ENCODE measurements around the gene IFNK.
A peak's percentile ranks its signal among the peaks of the same experiment; 100 is the strongest.

Gene IFNK

DNA sequence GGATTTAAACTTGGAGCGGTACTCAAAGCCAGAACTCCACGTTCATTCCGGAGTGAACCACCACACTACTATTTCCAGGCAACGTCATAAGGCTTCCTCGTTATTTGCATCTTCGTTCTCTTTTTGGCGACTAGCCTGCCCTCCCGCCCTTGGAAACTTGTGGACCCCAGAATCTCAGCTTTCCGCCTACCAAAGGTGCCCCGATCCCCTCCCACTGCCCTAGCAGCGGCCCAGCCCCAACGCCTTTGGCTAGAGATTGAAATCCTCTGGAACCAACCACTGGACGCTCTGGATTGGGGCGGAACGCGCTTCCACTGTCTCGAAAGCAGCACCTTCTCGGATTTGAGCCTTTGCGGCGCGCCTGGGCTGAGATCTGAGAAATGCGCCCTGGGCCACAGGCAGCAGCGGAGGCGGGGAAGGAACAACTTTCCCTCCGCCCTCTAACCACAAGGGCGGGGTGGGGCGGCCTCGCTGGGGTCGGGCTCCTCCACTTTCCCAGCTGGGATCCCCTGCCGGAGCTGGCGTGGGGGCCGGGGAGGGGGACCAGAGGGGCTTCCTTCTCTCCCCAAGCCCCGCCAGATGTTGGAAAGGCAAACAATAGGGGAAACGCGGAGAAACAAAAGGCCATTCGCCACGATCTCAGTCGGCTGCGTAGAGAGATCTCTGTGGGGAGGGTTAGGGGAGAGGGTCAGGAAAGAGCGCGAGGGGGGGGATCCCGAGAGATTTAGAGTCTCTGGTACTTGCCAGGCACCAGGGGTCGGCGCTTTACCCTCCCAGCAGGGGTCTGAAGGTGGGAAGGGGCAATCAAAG lies 4.2 kb downstream of the IFNK start (continued):
- TF ChIP-seq, protein P1, sequence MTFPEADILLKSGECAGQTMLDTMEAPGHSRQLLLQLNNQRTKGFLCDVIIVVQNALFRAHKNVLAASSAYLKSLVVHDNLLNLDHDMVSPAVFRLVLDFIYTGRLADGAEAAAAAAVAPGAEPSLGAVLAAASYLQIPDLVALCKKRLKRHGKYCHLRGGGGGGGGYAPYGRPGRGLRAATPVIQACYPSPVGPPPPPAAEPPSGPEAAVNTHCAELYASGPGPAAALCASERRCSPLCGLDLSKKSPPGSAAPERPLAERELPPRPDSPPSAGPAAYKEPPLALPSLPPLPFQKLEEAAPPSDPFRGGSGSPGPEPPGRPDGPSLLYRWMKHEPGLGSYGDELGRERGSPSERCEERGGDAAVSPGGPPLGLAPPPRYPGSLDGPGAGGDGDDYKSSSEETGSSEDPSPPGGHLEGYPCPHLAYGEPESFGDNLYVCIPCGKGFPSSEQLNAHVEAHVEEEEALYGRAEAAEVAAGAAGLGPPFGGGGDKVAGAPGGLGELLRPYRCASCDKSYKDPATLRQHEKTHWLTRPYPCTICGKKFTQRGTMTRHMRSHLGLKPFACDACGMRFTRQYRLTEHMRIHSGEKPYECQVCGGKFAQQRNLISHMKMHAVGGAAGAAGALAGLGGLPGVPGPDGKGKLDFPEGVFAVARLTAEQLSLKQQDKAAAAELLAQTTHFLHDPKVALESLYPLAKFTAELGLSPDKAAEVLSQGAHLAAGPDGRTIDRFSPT (tag by site-specific recombination; IDR thresholded peaks at IDR 0.05) = no peak
- no peak for TF ChIP-seq TCF7L2 (IDR thresholded peaks at IDR 0.05; ENCODE audit: borderline replicate concordance, low read depth, low read length)
- peak; percentile 85 for TF ChIP-seq ZNF398 (tag by site-specific recombination; IDR thresholded peaks at IDR 0.05)
- TF ChIP-seq ZBTB21 (tag by site-specific recombination; IDR thresholded peaks at IDR 0.05) = no peak
- TF ChIP-seq, protein P2, sequence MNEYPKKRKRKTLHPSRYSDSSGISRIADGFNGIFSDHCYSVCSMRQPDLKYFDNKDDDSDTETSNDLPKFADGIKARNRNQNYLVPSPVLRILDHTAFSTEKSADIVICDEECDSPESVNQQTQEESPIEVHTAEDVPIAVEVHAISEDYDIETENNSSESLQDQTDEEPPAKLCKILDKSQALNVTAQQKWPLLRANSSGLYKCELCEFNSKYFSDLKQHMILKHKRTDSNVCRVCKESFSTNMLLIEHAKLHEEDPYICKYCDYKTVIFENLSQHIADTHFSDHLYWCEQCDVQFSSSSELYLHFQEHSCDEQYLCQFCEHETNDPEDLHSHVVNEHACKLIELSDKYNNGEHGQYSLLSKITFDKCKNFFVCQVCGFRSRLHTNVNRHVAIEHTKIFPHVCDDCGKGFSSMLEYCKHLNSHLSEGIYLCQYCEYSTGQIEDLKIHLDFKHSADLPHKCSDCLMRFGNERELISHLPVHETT (tag by site-specific recombination; IDR thresholded peaks at IDR 0.05) = no peak
- no peak for TF ChIP-seq ZNF768 (tag by site-specific recombination; IDR thresholded peaks at IDR 0.05)
- TF ChIP-seq CTCF (tag by site-specific recombination; IDR thresholded peaks at IDR 0.05) = no peak
- TF ChIP-seq WT1 (tag by site-specific recombination; IDR thresholded peaks at IDR 0.05) = no peak
- no peak for TF ChIP-seq ZNF221 (tag by site-specific recombination; IDR thresholded peaks at IDR 0.05; ENCODE audit: borderline replicate concordance)
- TF ChIP-seq ZNF416 (tag by site-specific recombination; IDR thresholded peaks at IDR 0.05) = no peak
- no peak for TF ChIP-seq ZNF239 (tag by site-specific recombination; IDR thresholded peaks at IDR 0.05)
- no peak for TF ChIP-seq ZBTB17 (tag by site-specific recombination; IDR thresholded peaks at IDR 0.05)
- TF ChIP-seq TRIM28 (IDR thresholded peaks at IDR 0.05; ENCODE audit: borderline replicate concordance, low read length) = no peak
- no peak for TF ChIP-seq ZBTB7A (tag by site-specific recombination; IDR thresholded peaks at IDR 0.05; ENCODE audit: low read depth)
- no peak for TF ChIP-seq ZNF184 (tag by site-specific recombination; IDR thresholded peaks at IDR 0.05)
- no peak for TF ChIP-seq ZNF274 (IDR thresholded peaks at IDR 0.05; ENCODE audit: low read length)
- TF ChIP-seq ZNF274 (tag by site-specific recombination; IDR thresholded peaks at IDR 0.05; ENCODE audit: borderline replicate concordance) = no peak
- TF ChIP-seq, protein P3, sequence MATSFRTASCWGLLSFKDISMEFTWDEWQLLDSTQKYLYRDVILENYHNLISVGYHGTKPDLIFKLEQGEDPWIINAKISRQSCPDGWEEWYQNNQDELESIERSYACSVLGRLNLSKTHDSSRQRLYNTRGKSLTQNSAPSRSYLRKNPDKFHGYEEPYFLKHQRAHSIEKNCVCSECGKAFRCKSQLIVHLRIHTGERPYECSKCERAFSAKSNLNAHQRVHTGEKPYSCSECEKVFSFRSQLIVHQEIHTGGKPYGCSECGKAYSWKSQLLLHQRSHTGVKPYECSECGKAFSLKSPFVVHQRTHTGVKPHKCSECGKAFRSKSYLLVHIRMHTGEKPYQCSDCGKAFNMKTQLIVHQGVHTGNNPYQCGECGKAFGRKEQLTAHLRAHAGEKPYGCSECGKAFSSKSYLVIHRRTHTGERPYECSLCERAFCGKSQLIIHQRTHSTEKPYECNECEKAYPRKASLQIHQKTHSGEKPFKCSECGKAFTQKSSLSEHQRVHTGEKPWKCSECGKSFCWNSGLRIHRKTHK (tag by site-specific recombination; IDR thresholded peaks at IDR 0.05) = no peak
- peak; percentile 49 for TF ChIP-seq GLIS1 (tag by site-specific recombination; IDR thresholded peaks at IDR 0.05)
- TF ChIP-seq ZNF366 (tag by site-specific recombination; conservative IDR thresholded peaks at IDR 0.05) = no peak
- TF ChIP-seq ZNF324 (tag by site-specific recombination; IDR thresholded peaks at IDR 0.05) = no peak
- no peak for TF ChIP-seq ZNF23 (tag by site-specific recombination; IDR thresholded peaks at IDR 0.05; ENCODE audit: borderline replicate concordance)
- TF ChIP-seq, protein P4, sequence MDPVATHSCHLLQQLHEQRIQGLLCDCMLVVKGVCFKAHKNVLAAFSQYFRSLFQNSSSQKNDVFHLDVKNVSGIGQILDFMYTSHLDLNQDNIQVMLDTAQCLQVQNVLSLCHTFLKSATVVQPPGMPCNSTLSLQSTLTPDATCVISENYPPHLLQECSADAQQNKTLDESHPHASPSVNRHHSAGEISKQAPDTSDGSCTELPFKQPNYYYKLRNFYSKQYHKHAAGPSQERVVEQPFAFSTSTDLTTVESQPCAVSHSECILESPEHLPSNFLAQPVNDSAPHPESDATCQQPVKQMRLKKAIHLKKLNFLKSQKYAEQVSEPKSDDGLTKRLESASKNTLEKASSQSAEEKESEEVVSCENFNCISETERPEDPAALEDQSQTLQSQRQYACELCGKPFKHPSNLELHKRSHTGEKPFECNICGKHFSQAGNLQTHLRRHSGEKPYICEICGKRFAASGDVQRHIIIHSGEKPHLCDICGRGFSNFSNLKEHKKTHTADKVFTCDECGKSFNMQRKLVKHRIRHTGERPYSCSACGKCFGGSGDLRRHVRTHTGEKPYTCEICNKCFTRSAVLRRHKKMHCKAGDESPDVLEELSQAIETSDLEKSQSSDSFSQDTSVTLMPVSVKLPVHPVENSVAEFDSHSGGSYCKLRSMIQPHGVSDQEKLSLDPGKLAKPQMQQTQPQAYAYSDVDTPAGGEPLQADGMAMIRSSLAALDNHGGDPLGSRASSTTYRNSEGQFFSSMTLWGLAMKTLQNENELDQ (tag by site-specific recombination; IDR thresholded peaks at IDR 0.05; ENCODE audit: low read depth) = no peak
- TF ChIP-seq PRDM1 (tag by site-specific recombination; IDR thresholded peaks at IDR 0.05) = no peak
- TF ChIP-seq, protein P5, sequence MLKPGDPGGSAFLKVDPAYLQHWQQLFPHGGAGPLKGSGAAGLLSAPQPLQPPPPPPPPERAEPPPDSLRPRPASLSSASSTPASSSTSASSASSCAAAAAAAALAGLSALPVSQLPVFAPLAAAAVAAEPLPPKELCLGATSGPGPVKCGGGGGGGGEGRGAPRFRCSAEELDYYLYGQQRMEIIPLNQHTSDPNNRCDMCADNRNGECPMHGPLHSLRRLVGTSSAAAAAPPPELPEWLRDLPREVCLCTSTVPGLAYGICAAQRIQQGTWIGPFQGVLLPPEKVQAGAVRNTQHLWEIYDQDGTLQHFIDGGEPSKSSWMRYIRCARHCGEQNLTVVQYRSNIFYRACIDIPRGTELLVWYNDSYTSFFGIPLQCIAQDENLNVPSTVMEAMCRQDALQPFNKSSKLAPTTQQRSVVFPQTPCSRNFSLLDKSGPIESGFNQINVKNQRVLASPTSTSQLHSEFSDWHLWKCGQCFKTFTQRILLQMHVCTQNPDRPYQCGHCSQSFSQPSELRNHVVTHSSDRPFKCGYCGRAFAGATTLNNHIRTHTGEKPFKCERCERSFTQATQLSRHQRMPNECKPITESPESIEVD (tag by site-specific recombination; IDR thresholded peaks at IDR 0.05) = no peak

All from HEK293 (cell line).